Calu3 (cell line): ENCODE results near the gene NIPSNAP3A. TPM values are rescaled to one million over a fixed set of nuclear protein-coding genes. Genes with fewer than 3 reads are reported as not detected.

ENCODE experiments used
- BruUV-seq: library from RNA; stranded (reverse); fragments of 400-500 nt; replicated peaks from 2 replicates; lab custom pipeline; 2021; lab: Mats Ljungman, UMichigan
- CTCF ChIA-PET: fragments of 300-600 bp; sonication (Branson Sonifier 250); formaldehyde crosslinking; loops from one replicate; lab custom pipeline; 2022; ENCODE audit warnings: antibody characterized with exemption; lab: Charles Lee
- DNase-seq: peaks from one replicate; pipeline ENCODE4 v3.0.0; 2022
- H3K27ac Mint-ChIP-seq: one replicate; pipeline ENCODE4 v1.8.0; 2022; ENCODE audit warnings: mixed read lengths; ENCODE audit not compliant: unreplicated experiment
- H3K27me3 Mint-ChIP-seq: one replicate; pipeline ENCODE4 v1.8.0; 2022; ENCODE audit warnings: mixed read lengths; ENCODE audit not compliant: unreplicated experiment
- H3K36me3 Mint-ChIP-seq: one replicate; pipeline ENCODE4 v1.8.0; 2022; ENCODE audit warnings: mild to moderate bottlenecking, moderate library complexity, mixed read lengths; ENCODE audit not compliant: insufficient read depth, unreplicated experiment
- H3K4me1 Mint-ChIP-seq: one replicate; pipeline ENCODE4 v1.8.0; 2022; ENCODE audit warnings: mild to moderate bottlenecking, low read depth, mixed read lengths; ENCODE audit not compliant: unreplicated experiment
- H3K4me3 Mint-ChIP-seq: one replicate; pipeline ENCODE4 v1.8.0; 2022; ENCODE audit warnings: mild to moderate bottlenecking, low read depth, moderate library complexity, mixed read lengths; ENCODE audit not compliant: unreplicated experiment
- H3K9me3 Mint-ChIP-seq: one replicate; pipeline ENCODE4 v1.8.0; 2022; ENCODE audit warnings: low read depth, mixed read lengths; ENCODE audit not compliant: unreplicated experiment
- intact Hi-C: fragments of 100-400 bp; cut with micrococcal nuclease; formaldehyde crosslinking; loops from one replicate; pipeline ENCODE4 v1.10.0; 2022; ENCODE audit not compliant: unreplicated experiment
- total RNA-seq: library from RNA; stranded (reverse); gene quantifications from 2 replicates; pipeline ENCODE4 v1.2.3, GENCODE V29; 2022
- TF ChIP-seq, protein P1 (sequence below): fragments of 200-600 bp; IDR thresholded peaks from one replicate; pipeline ENCODE4 v1.8.0; 2022; ENCODE audit warnings: antibody characterized with exemption; ENCODE audit not compliant: unreplicated experiment

Gene NIPSNAP3A
- total RNA-seq, 1 experiment from 2014 or later = 8.0 TPM

DNA sequence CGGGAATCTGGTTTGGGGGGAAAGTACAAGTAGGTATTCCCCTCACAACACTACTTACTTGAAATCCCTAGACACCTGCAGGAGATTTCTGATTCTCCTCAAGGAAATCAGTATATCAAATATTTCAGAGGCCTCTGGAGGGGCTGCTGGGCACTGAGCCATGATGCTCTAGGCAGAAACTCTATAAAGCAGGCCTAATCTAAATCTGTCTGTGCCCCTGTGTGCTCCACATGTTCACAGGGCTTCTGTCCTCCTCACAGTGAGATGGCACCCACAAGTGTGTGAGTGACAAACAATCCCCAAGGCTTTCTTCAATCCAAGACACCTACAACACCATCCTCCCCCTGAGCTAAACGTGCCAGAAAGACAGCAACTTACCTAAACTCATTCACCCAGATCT is 55.4 kb downstream of the NIPSNAP3A start:
- Mint-ChIP-seq H3K9me3 (no peaks in the 10 kb centered on the region), H3K36me3 (no peaks in the 10 kb centered on the region), H3K4me1 (no peaks in the 10 kb centered on the region), H3K27ac (no peak overlapping the region), H3K27me3 (no peaks in the 10 kb centered on the region), H3K4me3 (no peak overlapping the region)
- DNase-seq = no peak
- intact Hi-C loops = no loop called here
- TF ChIP-seq, protein P1, sequence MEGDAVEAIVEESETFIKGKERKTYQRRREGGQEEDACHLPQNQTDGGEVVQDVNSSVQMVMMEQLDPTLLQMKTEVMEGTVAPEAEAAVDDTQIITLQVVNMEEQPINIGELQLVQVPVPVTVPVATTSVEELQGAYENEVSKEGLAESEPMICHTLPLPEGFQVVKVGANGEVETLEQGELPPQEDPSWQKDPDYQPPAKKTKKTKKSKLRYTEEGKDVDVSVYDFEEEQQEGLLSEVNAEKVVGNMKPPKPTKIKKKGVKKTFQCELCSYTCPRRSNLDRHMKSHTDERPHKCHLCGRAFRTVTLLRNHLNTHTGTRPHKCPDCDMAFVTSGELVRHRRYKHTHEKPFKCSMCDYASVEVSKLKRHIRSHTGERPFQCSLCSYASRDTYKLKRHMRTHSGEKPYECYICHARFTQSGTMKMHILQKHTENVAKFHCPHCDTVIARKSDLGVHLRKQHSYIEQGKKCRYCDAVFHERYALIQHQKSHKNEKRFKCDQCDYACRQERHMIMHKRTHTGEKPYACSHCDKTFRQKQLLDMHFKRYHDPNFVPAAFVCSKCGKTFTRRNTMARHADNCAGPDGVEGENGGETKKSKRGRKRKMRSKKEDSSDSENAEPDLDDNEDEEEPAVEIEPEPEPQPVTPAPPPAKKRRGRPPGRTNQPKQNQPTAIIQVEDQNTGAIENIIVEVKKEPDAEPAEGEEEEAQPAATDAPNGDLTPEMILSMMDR = no peak
- CTCF ChIA-PET = no interaction called here
- BruUV-seq = no TSS peak

DNA sequence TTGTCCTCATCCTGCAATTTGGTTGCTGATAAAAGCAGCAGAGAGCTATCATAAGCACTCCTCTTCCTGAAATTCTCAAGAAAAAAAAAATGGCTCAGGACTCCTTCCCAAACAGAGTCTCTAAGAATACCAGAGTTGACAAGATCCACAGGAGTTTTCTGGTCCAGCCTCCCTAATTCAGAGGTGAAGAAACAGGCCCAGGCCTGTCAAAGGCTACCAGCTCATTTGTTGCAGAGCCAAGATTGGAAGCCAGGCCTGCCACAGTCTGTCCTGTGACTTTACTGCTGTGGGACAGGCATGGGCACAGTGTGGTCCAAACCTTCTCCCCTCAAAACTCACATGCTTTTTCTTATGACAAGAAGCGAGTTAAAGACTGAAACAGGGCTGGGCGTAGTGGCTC is 58.0 kb downstream of the NIPSNAP3A start:
- H3K9me3 Mint-ChIP-seq = no peaks in the 10 kb centered on the region
- no peak overlapping the region for H3K4me3 Mint-ChIP-seq
- no peaks in the 10 kb centered on the region for H3K27me3 Mint-ChIP-seq
- intact Hi-C loops = no loop called here
- TF ChIP-seq, protein P1 = no peak
- no peak overlapping the region for H3K27ac Mint-ChIP-seq
- H3K36me3 Mint-ChIP-seq = no peaks in the 10 kb centered on the region
- no peak for DNase-seq
- BruUV-seq = no TSS peak
- CTCF ChIA-PET = no interaction called here
- peaks cover 7% of the 10 kb centered on the region for H3K4me1 Mint-ChIP-seq

- intact Hi-C loops = loop anchor here (1.0 kb wide), 1 partner anchor 349 kb away; no protein-coding TSS in a partner anchor
- peak; percentile 8 for DNase-seq
- H3K36me3 Mint-ChIP-seq = no peaks in the 10 kb centered on the region
Measured at GRCh38 chr9:104808035-104808614, 60.6 kb downstream of the NIPSNAP3A start.

More at GRCh38 chr9:104808035-104808614, 60.6 kb downstream of the NIPSNAP3A start:
- Mint-ChIP-seq H3K4me1 (peaks cover 22% of the 10 kb centered on the region), H3K9me3 (no peaks in the 10 kb centered on the region), H3K27me3 (no peaks in the 10 kb centered on the region), H3K4me3 (no peak overlapping the region), H3K27ac (no peak overlapping the region)
- TF ChIP-seq, protein P1 = no peak
- CTCF ChIA-PET = no interaction called here
- no TSS peak for BruUV-seq

Other genes starting within 250 kb of the NIPSNAP3A start
- not detected in 2 replicates for gene OR13F1, start 243.4 kb upstream of the NIPSNAP3A start, total RNA-seq
- not detected in 2 replicates for gene OR13C4, start 220.5 kb upstream of the NIPSNAP3A start, total RNA-seq
- not detected in 2 replicates for gene OR13C3, start 210.8 kb upstream of the NIPSNAP3A start, total RNA-seq
- gene OR13C8, start 178.5 kb upstream of the NIPSNAP3A start, total RNA-seq = not detected in 2 replicates
- gene OR13C5, start 148.3 kb upstream of the NIPSNAP3A start, total RNA-seq = not detected in 2 replicates
- gene OR13C2, start 142.1 kb upstream of the NIPSNAP3A start, total RNA-seq = not detected in 2 replicates
- not detected in 2 replicates for gene OR13C9, start 129.5 kb upstream of the NIPSNAP3A start, total RNA-seq
- not detected in 2 replicates for gene OR13D1, start 53.2 kb upstream of the NIPSNAP3A start, total RNA-seq
- gene NIPSNAP3B, start 16.4 kb downstream of the NIPSNAP3A start, total RNA-seq = 0.83 and 1.1 TPM in 2 replicates
- gene ABCA1, start 180.5 kb downstream of the NIPSNAP3A start, total RNA-seq = 0.76 and 0.78 TPM in 2 replicates